Keratinocyte (primary cell): ENCODE measurements around the gene ZCWPW2. TPM values are rescaled to one million over a fixed set of nuclear protein-coding genes. Genes with fewer than 3 reads are reported as not detected.

Experiments used
- DNase-seq: peaks from one replicate; pipeline ENCODE4 v3.0.0-alpha.2; 2011; ENCODE audit warnings: low read depth, missing footprints, low spot score
- FAIRE-seq: peaks from 2 replicates; lab custom pipeline; 2011; peaks lifted over from hg19 to GRCh38; lab: Jason Lieb, UNC
- H2AFZ ChIP-seq: 2 replicates; pipeline ENCODE4 v1.6.0; 2012; ENCODE audit warnings: low read length, control low read depth, inconsistent platforms; ENCODE audit not compliant: control insufficient read depth
- H3K27ac ChIP-seq: 2 replicates; pipeline ENCODE4 v1.5.1; 2011; ENCODE audit warnings: low read length; ENCODE audit not compliant: control insufficient read depth, insufficient read depth
- H3K27me3 ChIP-seq: 3 replicates; pipeline ENCODE4 v1.6.0; 2011; ENCODE audit warnings: low read length; ENCODE audit not compliant: control insufficient read depth, insufficient read depth; ENCODE audit errors: extremely low read depth
- H3K36me3 ChIP-seq, 2 experiments: 2 replicates in 1 of 2; 3 replicates in 1 of 2; pipeline ENCODE4 v1.5.1; 2011; ENCODE audit warnings: low read length in 2 of 2, mild to moderate bottlenecking in 1 of 2; ENCODE audit not compliant: control insufficient read depth in 2 of 2, insufficient read depth in 2 of 2; ENCODE audit errors: extremely low read depth in 1 of 2
- H3K4me1 ChIP-seq: 3 replicates; pipeline ENCODE4 v1.5.1; 2011; ENCODE audit warnings: low read length; ENCODE audit not compliant: control insufficient read depth, insufficient read depth; ENCODE audit errors: extremely low read depth
- H3K4me2 ChIP-seq: 3 replicates; pipeline ENCODE4 v1.6.0; 2011; ENCODE audit warnings: low read depth, low read length; ENCODE audit not compliant: control insufficient read depth, insufficient read depth; ENCODE audit errors: extremely low read depth
- H3K4me3 ChIP-seq, 3 experiments: fragments of 200-600 bp in 1 of 3; sonication (generic) in 1 of 3; 2 replicates in 2 of 3; 3 replicates in 1 of 3; pipeline ENCODE4 v1.5.1; 2011 to 2016; ENCODE audit warnings: low read length in 3 of 3, mild to moderate bottlenecking in 3 of 3, control low read depth in 2 of 3, inconsistent platforms in 1 of 3, low read depth in 1 of 3, mixed read lengths in 1 of 3, mixed run types in 1 of 3, moderate library complexity in 1 of 3; ENCODE audit not compliant: control insufficient read depth in 2 of 3, insufficient read depth in 2 of 3; ENCODE audit errors: extremely low read depth in 1 of 3
- H3K79me2 ChIP-seq: 2 replicates; pipeline ENCODE4 v1.6.0; 2012; ENCODE audit warnings: low read length; ENCODE audit not compliant: control insufficient read depth, insufficient read depth
- H3K9ac ChIP-seq: 3 replicates; pipeline ENCODE4 v1.6.0; 2011; ENCODE audit warnings: low read length; ENCODE audit not compliant: control insufficient read depth, insufficient read depth; ENCODE audit errors: extremely low read depth
- H3K9me1 ChIP-seq: 3 replicates; pipeline ENCODE4 v1.6.0; 2011; ENCODE audit warnings: low read length; ENCODE audit not compliant: control insufficient read depth, insufficient read depth; ENCODE audit errors: extremely low read depth
- H3K9me3 ChIP-seq: 2 replicates; pipeline ENCODE4 v1.5.1; 2012; ENCODE audit warnings: low read depth, low read length; ENCODE audit not compliant: control insufficient read depth
- H4K20me1 ChIP-seq: 3 replicates; pipeline ENCODE4 v1.6.0; 2011; ENCODE audit warnings: low read length; ENCODE audit not compliant: control insufficient read depth, insufficient read depth; ENCODE audit errors: extremely low read depth
- EZH2 ChIP-seq: IDR thresholded peaks from one replicate; pipeline ENCODE4 v1.6.1; 2012; ENCODE audit warnings: inconsistent platforms, mild to moderate bottlenecking, low read length, moderate library complexity
- dilution Hi-C: fragments of 300-500 bp; cut with MboI; formaldehyde crosslinking; loops from one replicate; pipeline ENCODE4 v1.7.0; 2020; ENCODE audit warnings: low sequenced_read_pairs; ENCODE audit not compliant: extremely low pct_ligation_motif_present
- polyA plus RNA-seq, 5 experiments: library from polyadenylated mRNA; depleted of rRNA in 3 of 5; stranded (reverse) in 3 of 5; stranded (forward) in 1 of 5; unstranded in 1 of 5; fragments of >200 nt; gene quantifications; 1 replicate in 1 of 5; 2 replicates in 3 of 5; 3 replicates in 1 of 5; pipeline versions ENCODE4 v1.2.1 to v1.2.3, GENCODE V29; 2011 to 2012; ENCODE audit warnings: missing spikeins in 2 of 5, low read depth in 1 of 5, low replicate concordance in 1 of 5
- TF ChIP-seq, protein P1 (sequence below), 3 experiments: IDR thresholded peaks in 1 of 3; conservative IDR thresholded peaks in 1 of 3; optimal IDR thresholded peaks in 1 of 3; 2 replicates in 2 of 3; 3 replicates in 1 of 3; pipeline versions ENCODE3 to v1.5.1; 2011; ENCODE audit warnings: low read length in 3 of 3, mild to moderate bottlenecking in 3 of 3, moderate library complexity in 2 of 3, control low read depth in 1 of 3, inconsistent platforms in 1 of 3; ENCODE audit not compliant: insufficient read depth in 2 of 3; ENCODE audit errors: extremely low read depth in 1 of 3

The ZCWPW2 gene
- polyA plus RNA-seq, 1 donor (not counting 4 experiments of a cell fraction or from before 2014, with no cell fraction given): 0.58 TPM

DNA sequence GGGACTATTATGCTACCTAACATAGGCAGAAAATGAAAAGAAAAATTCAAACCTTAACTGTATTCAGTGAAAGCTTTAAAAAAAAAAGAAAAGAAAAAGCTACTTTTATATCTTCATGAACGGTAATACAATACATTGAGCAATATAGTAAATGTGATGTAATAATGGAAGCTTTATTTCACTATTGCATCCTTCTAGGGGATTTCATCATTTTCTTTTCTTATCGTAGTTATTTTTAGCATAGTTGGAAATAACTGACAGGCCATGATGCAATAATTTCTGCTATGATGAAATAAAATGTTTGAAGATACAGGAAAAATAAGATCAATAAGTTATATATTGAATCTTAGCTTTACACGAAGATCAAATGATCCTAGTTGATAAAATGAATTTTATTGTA, 40.3 kb upstream of the ZCWPW2 start:
- DNase-seq (no peak), FAIRE-seq (no peak)
- H3K4me2 ChIP-seq: no peak overlapping the region
- no peak overlapping the region for H2AFZ ChIP-seq
- no peaks in the 10 kb centered on the region for H3K36me3 ChIP-seq
- H3K27ac ChIP-seq: no peak overlapping the region
- no peak overlapping the region for H3K4me3 ChIP-seq
- no peaks in the 10 kb centered on the region for H3K9me3 ChIP-seq
- no peaks in the 10 kb centered on the region for H3K9me1 ChIP-seq
- H3K79me2 ChIP-seq: no peaks in the 10 kb centered on the region
- H3K4me1 ChIP-seq: no peaks in the 10 kb centered on the region
- no peaks in the 10 kb centered on the region for H3K27me3 ChIP-seq
- dilution Hi-C loops: no loop called here
- no peaks in the 10 kb centered on the region for H4K20me1 ChIP-seq
- H3K9ac ChIP-seq: no peak overlapping the region
- TF ChIP-seq EZH2: no peak
- TF ChIP-seq, protein P1, sequence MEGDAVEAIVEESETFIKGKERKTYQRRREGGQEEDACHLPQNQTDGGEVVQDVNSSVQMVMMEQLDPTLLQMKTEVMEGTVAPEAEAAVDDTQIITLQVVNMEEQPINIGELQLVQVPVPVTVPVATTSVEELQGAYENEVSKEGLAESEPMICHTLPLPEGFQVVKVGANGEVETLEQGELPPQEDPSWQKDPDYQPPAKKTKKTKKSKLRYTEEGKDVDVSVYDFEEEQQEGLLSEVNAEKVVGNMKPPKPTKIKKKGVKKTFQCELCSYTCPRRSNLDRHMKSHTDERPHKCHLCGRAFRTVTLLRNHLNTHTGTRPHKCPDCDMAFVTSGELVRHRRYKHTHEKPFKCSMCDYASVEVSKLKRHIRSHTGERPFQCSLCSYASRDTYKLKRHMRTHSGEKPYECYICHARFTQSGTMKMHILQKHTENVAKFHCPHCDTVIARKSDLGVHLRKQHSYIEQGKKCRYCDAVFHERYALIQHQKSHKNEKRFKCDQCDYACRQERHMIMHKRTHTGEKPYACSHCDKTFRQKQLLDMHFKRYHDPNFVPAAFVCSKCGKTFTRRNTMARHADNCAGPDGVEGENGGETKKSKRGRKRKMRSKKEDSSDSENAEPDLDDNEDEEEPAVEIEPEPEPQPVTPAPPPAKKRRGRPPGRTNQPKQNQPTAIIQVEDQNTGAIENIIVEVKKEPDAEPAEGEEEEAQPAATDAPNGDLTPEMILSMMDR (optimal IDR thresholded peaks at IDR 0.05 in 1 of 3, IDR thresholded peaks at IDR 0.05 in 1 of 3, conservative IDR thresholded peaks at IDR 0.05 in 1 of 3; ENCODE audit: extremely low read depth in 1 of 3, insufficient read depth in 2 of 3, low read length in 3 of 3): no peak

DNA sequence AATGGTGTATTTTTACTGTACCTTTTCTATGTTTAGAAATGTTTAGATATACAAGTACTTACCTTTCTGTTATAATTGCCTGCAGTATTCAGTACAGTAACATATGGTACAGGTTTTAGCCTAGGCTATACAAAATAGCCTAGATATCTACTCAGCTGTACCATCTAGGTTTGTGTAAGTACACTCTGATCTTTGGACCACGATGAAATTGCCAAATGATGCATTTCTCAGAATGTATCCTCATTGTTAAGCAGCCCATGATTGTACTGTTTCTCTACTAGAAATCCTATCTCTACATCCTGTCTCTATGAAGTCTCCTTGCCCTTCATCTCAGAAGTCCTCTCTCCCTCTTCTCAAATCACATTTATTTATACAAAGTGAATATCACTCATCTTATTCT, 32.8 kb upstream of the ZCWPW2 start:
- no peak overlapping the region for H3K4me2 ChIP-seq
- TF ChIP-seq, protein P1 (optimal IDR thresholded peaks at IDR 0.05 in 1 of 3, IDR thresholded peaks at IDR 0.05 in 1 of 3, conservative IDR thresholded peaks at IDR 0.05 in 1 of 3; ENCODE audit: extremely low read depth in 1 of 3, insufficient read depth in 2 of 3, low read length in 3 of 3): no peak
- no peak for TF ChIP-seq EZH2

More for the DNA sequence above, 32.8 kb upstream of the ZCWPW2 start:
- Histone ChIP-seq H3K9ac (no peak overlapping the region), H2AFZ (no peak overlapping the region), H3K4me1 (no peaks in the 10 kb centered on the region), H3K4me3 (no peak overlapping the region), H3K9me3 (no peaks in the 10 kb centered on the region), H3K36me3 (no peaks in the 10 kb centered on the region), H3K27me3 (no peaks in the 10 kb centered on the region), H3K9me1 (no peaks in the 10 kb centered on the region), H4K20me1 (no peaks in the 10 kb centered on the region), H3K79me2 (no peaks in the 10 kb centered on the region), H3K27ac (no peak overlapping the region)
- DNase-seq: no peak
- FAIRE-seq: no peak
- dilution Hi-C loops: no loop called here
